A673 (cell line): ENCODE results near the gene SIAH3. TPM values are rescaled to one million over a fixed set of nuclear protein-coding genes. Genes with fewer than 3 reads are reported as not detected.

Source experiments
- BruUV-seq: library from RNA; stranded (reverse); fragments of 400-500 nt; replicated peaks from 2 replicates; lab custom pipeline; 2021; lab: Mats Ljungman, UMichigan
- CTCF ChIA-PET: fragments of 300-600 bp; sonication (Branson Sonifier 250); formaldehyde crosslinking; loops from one replicate; lab custom pipeline; 2022; ENCODE audit warnings: antibody characterized with exemption; lab: Charles Lee
- POLR2A ChIA-PET: fragments of 300-600 bp; sonication (Branson Sonifier 250); formaldehyde crosslinking; loops from one replicate; lab custom pipeline; 2022; ENCODE audit warnings: antibody characterized with exemption; ENCODE audit not compliant: low non-redundant PET; lab: Charles Lee
- DNase-seq: peaks from one replicate; pipeline ENCODE4 v3.0.0-alpha.2; 2015; ENCODE audit warnings: low spot score
- H3K27ac ChIP-seq: fragments of 200-600 bp; sonication (generic); 2 replicates; pipeline ENCODE4 v1.5.1; 2016; ENCODE audit warnings: mixed run types, low read depth, mild to moderate bottlenecking, mixed read lengths, antibody characterized with exemption, low read length; ENCODE audit not compliant: poor library complexity, severe bottlenecking
- H3K27me3 ChIP-seq: fragments of 200-600 bp; sonication (generic); replicated peaks from 2 replicates; pipeline ENCODE4 v1.6.1; 2017; ENCODE audit warnings: mixed run types, low read depth, mild to moderate bottlenecking, mixed read lengths, antibody characterized with exemption, low read length; ENCODE audit not compliant: insufficient read depth, poor library complexity
- H3K36me3 ChIP-seq: fragments of 200-600 bp; sonication (generic); 2 replicates; pipeline ENCODE4 v1.6.1; 2016; ENCODE audit warnings: mixed run types, mild to moderate bottlenecking, mixed read lengths, antibody characterized with exemption, low read length; ENCODE audit not compliant: insufficient read depth, poor library complexity, severe bottlenecking
- H3K4me1 ChIP-seq: fragments of 200-600 bp; sonication (generic); 2 replicates; pipeline ENCODE4 v1.6.1; 2017; ENCODE audit warnings: mixed run types, mild to moderate bottlenecking, mixed read lengths, antibody characterized with exemption, low read length; ENCODE audit not compliant: insufficient read depth, poor library complexity, severe bottlenecking
- H3K4me3 ChIP-seq: fragments of 200-600 bp; sonication (generic); 2 replicates; pipeline ENCODE4 v1.5.1; 2016; ENCODE audit warnings: low read depth, mixed run types, mild to moderate bottlenecking, mixed read lengths, low read length; ENCODE audit not compliant: poor library complexity, severe bottlenecking
- H3K9me3 ChIP-seq: fragments of 200-600 bp; sonication (generic); 2 replicates; pipeline ENCODE4 v1.6.1; 2016; ENCODE audit warnings: mixed run types, low read depth, mild to moderate bottlenecking, mixed read lengths, antibody characterized with exemption, low read length; ENCODE audit not compliant: poor library complexity, severe bottlenecking
- CTCF ChIP-seq: fragments of 300-800, 200-600 bp; sonication (generic); conservative IDR thresholded peaks from 2 replicates; pipeline ENCODE4 v1.5.1; 2017; ENCODE audit warnings: low read depth, mild to moderate bottlenecking, antibody characterized with exemption, low read length, moderate library complexity, mixed read lengths
- EZH2 ChIP-seq: fragments of 200-600 bp; sonication (generic); IDR thresholded peaks from 2 replicates; pipeline ENCODE4 v1.6.1; 2017; ENCODE audit warnings: borderline replicate concordance, low read depth, mild to moderate bottlenecking, mixed read lengths, antibody characterized with exemption, low read length; ENCODE audit not compliant: poor library complexity, severe bottlenecking
- intact Hi-C: fragments of 100-400 bp; cut with micrococcal nuclease; formaldehyde crosslinking; loops from one replicate; pipeline ENCODE4 v1.10.0; 2022; ENCODE audit not compliant: unreplicated experiment
- total RNA-seq: library from RNA; stranded (reverse); gene quantifications from 2 replicates; pipeline ENCODE4 v1.2.3, GENCODE V29; 2021

The SIAH3 gene
- total RNA-seq, 1 experiment from 2014 or later, result 4.6 TPM

GRCh38 chr13:45773944-45774343 lies 77.6 kb downstream of the SIAH3 start:
- Histone ChIP-seq H3K27me3 (no peaks in the 10 kb centered on the region), H3K4me1 (peaks cover 56% of the 10 kb centered on the region), H3K36me3 (no peaks in the 10 kb centered on the region), H3K4me3 (no peak overlapping the region), H3K9me3 (no peaks in the 10 kb centered on the region), H3K27ac (no peak overlapping the region)
- CTCF ChIA-PET, result no interaction called here
- POLR2A ChIA-PET, result no interaction called here
- BruUV-seq, result no TSS peak
- TF ChIP-seq EZH2, result no peak
- no peak for TF ChIP-seq CTCF
- intact Hi-C loops, result no loop called here
- no peak for DNase-seq

GRCh38 chr13:45773236-45773635 lies 78.3 kb downstream of the SIAH3 start:
- H3K4me3 ChIP-seq, result no peak overlapping the region
- TF ChIP-seq CTCF (no peak), EZH2 (no peak)
- intact Hi-C loops, result no loop called here
- ChIA-PET CTCF (no interaction called here), POLR2A (no interaction called here)
- no TSS peak for BruUV-seq
- H3K27ac ChIP-seq, result no peak overlapping the region
- H3K4me1 ChIP-seq, result peaks cover 63% of the 10 kb centered on the region
- H3K27me3 ChIP-seq, result no peaks in the 10 kb centered on the region
- H3K9me3 ChIP-seq, result no peaks in the 10 kb centered on the region
- DNase-seq, result no peak
- no peaks in the 10 kb centered on the region for H3K36me3 ChIP-seq

- intact Hi-C loops, result no loop called here
- Histone ChIP-seq H3K27me3 (no peaks in the 10 kb centered on the region), H3K9me3 (no peaks in the 10 kb centered on the region), H3K27ac (no peak overlapping the region), H3K36me3 (no peaks in the 10 kb centered on the region), H3K4me3 (no peak overlapping the region), H3K4me1 (peaks cover 57% of the 10 kb centered on the region)
- BruUV-seq, result no TSS peak
- ChIA-PET POLR2A (no interaction called here), CTCF (no interaction called here)
- no peak for TF ChIP-seq CTCF
- TF ChIP-seq EZH2, result no peak
- no peak for DNase-seq
Observed at GRCh38 chr13:45770886-45771285, 80.7 kb downstream of the SIAH3 start.
